ENCODE data around the gene DYNLT2.
A peak's percentile ranks its signal among the peaks of the same experiment; 100 is the strongest.
"Not testable (repeated sequence)": the region's sequence is repeated elsewhere in the genome, so short reads cannot be mapped to it uniquely, and the experiment has no call there.

The DYNLT2 gene

GRCh38 chr6:169701311-169701953 is 49.9 kb downstream of the DYNLT2 start:
- peaks cover 60% of the 10 kb centered on the region for H3K79me2 ChIP-seq (ENCODE audit: low read length)
- no peaks in the 10 kb centered on the region for H3K27me3 ChIP-seq (ENCODE audit: low read depth, low read length)
- no peaks in the 10 kb centered on the region for H3K9me3 ChIP-seq (ENCODE audit: insufficient read depth, low read length)
- peak overlapping the region; percentile 97 for H3K4me3 ChIP-seq (ENCODE audit: low read length)
- TF ChIP-seq, protein P1, sequence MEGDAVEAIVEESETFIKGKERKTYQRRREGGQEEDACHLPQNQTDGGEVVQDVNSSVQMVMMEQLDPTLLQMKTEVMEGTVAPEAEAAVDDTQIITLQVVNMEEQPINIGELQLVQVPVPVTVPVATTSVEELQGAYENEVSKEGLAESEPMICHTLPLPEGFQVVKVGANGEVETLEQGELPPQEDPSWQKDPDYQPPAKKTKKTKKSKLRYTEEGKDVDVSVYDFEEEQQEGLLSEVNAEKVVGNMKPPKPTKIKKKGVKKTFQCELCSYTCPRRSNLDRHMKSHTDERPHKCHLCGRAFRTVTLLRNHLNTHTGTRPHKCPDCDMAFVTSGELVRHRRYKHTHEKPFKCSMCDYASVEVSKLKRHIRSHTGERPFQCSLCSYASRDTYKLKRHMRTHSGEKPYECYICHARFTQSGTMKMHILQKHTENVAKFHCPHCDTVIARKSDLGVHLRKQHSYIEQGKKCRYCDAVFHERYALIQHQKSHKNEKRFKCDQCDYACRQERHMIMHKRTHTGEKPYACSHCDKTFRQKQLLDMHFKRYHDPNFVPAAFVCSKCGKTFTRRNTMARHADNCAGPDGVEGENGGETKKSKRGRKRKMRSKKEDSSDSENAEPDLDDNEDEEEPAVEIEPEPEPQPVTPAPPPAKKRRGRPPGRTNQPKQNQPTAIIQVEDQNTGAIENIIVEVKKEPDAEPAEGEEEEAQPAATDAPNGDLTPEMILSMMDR (IDR thresholded peaks at IDR 0.05; ENCODE audit: low read depth, low read length): no peak
- no peak for TF ChIP-seq EZH2phosphoT487 (IDR thresholded peaks at IDR 0.05; ENCODE audit: low read depth)
- peak overlapping the region; percentile 31 for H3K27ac ChIP-seq (ENCODE audit: low read length)
- 0 out of 2 replicates have a peak, but pooled peaks cover 17% of the 10 kb centered on the region for H4K20me1 ChIP-seq (ENCODE audit: insufficient read depth, low read length)
- H2AFZ ChIP-seq (ENCODE audit: low read depth, low read length): peak overlapping the region; percentile 72; the same call in 1 of the 2 replicates
- H3K36me3 ChIP-seq (replicated peaks; ENCODE audit: low read depth, low read length): peaks cover 3% of the 10 kb centered on the region
- H3K4me1 ChIP-seq (ENCODE audit: low read length): peaks cover 22% of the 10 kb centered on the region
- H3K4me2 ChIP-seq (ENCODE audit: low read length): peak overlapping the region; percentile 76
- H3K9ac ChIP-seq (ENCODE audit: low read length): peak overlapping the region; percentile 94

DNA sequence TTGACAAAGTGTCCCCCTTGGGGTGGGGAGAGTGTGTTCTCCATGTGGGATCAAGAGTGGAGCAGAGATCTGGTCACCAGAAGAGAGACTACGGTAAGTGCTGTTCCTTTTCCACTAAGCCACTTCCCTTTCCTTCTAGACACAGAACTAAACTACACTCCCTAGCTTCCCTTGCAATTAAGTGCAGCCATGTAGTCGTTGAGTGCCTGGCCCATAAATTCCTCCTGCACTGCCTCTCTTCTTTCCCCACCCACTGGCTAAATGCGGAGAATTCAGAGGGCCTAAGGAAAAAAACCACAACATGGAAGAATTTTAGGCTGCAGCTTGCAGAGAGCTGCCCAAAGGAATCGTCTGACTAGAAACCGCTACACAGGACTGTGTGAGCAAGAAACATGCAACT is 51.1 kb downstream of the DYNLT2 start:
- H3K36me3 ChIP-seq (replicated peaks; ENCODE audit: low read depth, low read length): peaks cover 3% of the 10 kb centered on the region
- H3K79me2 ChIP-seq (ENCODE audit: low read length): peaks cover 58% of the 10 kb centered on the region
- H3K4me3 ChIP-seq (ENCODE audit: low read length): no peak overlapping the region
- TF ChIP-seq, protein P1 (IDR thresholded peaks at IDR 0.05; ENCODE audit: low read depth, low read length): no peak
- TF ChIP-seq EZH2phosphoT487 (IDR thresholded peaks at IDR 0.05; ENCODE audit: low read depth): no peak
- H3K27me3 ChIP-seq (ENCODE audit: low read depth, low read length): no peaks in the 10 kb centered on the region
- no peak overlapping the region for H2AFZ ChIP-seq (ENCODE audit: low read depth, low read length)
- no peak overlapping the region for H3K9ac ChIP-seq (ENCODE audit: low read length)
- peak overlapping the region; percentile 76 for H3K4me2 ChIP-seq (ENCODE audit: low read length)
- peaks cover 22% of the 10 kb centered on the region for H3K4me1 ChIP-seq (ENCODE audit: low read length)
- H4K20me1 ChIP-seq (ENCODE audit: insufficient read depth, low read length): 0 out of 2 replicates have a peak, but pooled peaks cover 16% of the 10 kb centered on the region
- no peaks in the 10 kb centered on the region for H3K9me3 ChIP-seq (ENCODE audit: insufficient read depth, low read length)
- no peak overlapping the region for H3K27ac ChIP-seq (ENCODE audit: low read length)

GRCh38 chr6:169697115-169697514 is 54.3 kb downstream of the DYNLT2 start:
- not testable (repeated sequence) for H3K36me3 ChIP-seq (replicated peaks; ENCODE audit: low read depth, low read length); H3K27ac ChIP-seq (ENCODE audit: low read length); H3K4me1 ChIP-seq (ENCODE audit: low read length); H3K27me3 ChIP-seq (ENCODE audit: low read depth, low read length); H4K20me1 ChIP-seq (ENCODE audit: insufficient read depth, low read length); H3K9me3 ChIP-seq (ENCODE audit: insufficient read depth, low read length); H3K4me3 ChIP-seq (ENCODE audit: low read length); H3K4me2 ChIP-seq (ENCODE audit: low read length); H3K9ac ChIP-seq (ENCODE audit: low read length); H2AFZ ChIP-seq (ENCODE audit: low read depth, low read length)
- H3K79me2 ChIP-seq (ENCODE audit: low read length): peaks cover 26% of the 10 kb centered on the region
- TF ChIP-seq, protein P1 (IDR thresholded peaks at IDR 0.05; ENCODE audit: low read depth, low read length): peak; percentile 17; the same call in 1 of the 2 replicates

DNA sequence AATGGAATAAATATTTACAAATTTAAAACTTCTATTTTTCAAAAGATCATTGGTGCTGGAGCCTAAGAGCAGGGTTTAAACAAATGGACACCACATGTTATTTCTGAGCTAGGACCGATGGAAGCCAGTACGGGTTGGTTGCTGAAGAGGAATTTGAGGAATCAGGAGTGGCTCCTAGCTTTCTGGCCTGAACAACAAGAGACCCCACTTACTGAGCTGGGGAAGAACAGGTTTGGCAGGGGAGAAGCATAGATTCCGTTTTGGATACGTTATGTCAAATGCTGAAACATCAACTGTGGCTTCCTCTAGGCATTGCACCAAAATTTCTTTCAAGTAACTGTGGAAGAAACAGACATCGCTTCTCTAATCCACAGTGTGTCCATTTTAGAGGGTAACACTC is 56.2 kb downstream of the DYNLT2 start:
- Histone ChIP-seq H3K36me3 (replicated peaks; ENCODE audit: low read depth, low read length) (no peaks in the 10 kb centered on the region), H3K27ac (ENCODE audit: low read length) (no peak overlapping the region), H3K9me3 (ENCODE audit: insufficient read depth, low read length) (no peaks in the 10 kb centered on the region), H3K4me3 (ENCODE audit: low read length) (no peak overlapping the region), H3K27me3 (ENCODE audit: low read depth, low read length) (no peaks in the 10 kb centered on the region), H4K20me1 (ENCODE audit: insufficient read depth, low read length) (no peaks in the 10 kb centered on the region), H3K4me1 (ENCODE audit: low read length) (no peaks in the 10 kb centered on the region), H3K79me2 (ENCODE audit: low read length) (peaks cover 7% of the 10 kb centered on the region; the same call in 1 of the 2 replicates), H3K9ac (ENCODE audit: low read length) (no peak overlapping the region), H2AFZ (ENCODE audit: low read depth, low read length) (no peak overlapping the region), H3K4me2 (ENCODE audit: low read length) (no peak overlapping the region)
- TF ChIP-seq EZH2phosphoT487 (IDR thresholded peaks at IDR 0.05; ENCODE audit: low read depth): no peak
- TF ChIP-seq, protein P1 (IDR thresholded peaks at IDR 0.05; ENCODE audit: low read depth, low read length): no peak

Data from OCI-LY3 (cell line).